ENCODE measurements around the gene CCNE1.
"Not testable (repeated sequence)": the region's sequence is repeated elsewhere in the genome, so short reads cannot be mapped to it uniquely, and the experiment has no call there.

Gene CCNE1

DNA sequence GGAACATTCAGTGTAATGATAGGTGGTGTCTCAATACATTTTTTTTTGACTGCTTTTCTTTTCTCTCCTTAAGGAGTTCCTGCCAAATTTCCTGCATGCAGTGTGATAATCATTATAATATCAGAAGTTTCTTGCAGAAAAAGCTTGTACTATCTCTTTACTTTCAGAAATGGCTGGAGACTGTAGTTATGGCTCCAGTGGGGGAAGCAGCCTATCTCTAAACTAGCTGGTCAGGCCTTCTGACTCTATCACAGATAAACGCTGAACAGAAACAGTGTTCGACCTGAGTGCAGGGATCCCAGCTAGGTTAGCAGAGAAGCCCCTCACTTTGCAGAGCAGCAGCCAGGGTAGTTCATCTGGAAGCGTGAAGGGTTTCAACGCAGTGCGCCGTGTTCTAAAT lies 1.9 kb downstream of the CCNE1 start:
- no peak for DNase-seq (ENCODE audit: low read depth)
- TF ChIP-seq, protein P1, sequence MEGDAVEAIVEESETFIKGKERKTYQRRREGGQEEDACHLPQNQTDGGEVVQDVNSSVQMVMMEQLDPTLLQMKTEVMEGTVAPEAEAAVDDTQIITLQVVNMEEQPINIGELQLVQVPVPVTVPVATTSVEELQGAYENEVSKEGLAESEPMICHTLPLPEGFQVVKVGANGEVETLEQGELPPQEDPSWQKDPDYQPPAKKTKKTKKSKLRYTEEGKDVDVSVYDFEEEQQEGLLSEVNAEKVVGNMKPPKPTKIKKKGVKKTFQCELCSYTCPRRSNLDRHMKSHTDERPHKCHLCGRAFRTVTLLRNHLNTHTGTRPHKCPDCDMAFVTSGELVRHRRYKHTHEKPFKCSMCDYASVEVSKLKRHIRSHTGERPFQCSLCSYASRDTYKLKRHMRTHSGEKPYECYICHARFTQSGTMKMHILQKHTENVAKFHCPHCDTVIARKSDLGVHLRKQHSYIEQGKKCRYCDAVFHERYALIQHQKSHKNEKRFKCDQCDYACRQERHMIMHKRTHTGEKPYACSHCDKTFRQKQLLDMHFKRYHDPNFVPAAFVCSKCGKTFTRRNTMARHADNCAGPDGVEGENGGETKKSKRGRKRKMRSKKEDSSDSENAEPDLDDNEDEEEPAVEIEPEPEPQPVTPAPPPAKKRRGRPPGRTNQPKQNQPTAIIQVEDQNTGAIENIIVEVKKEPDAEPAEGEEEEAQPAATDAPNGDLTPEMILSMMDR (IDR thresholded peaks at IDR 0.05; ENCODE audit: low read length, missing control alignments) = no peak
- no peak overlapping the region for H3K4me3 ChIP-seq (replicated peaks; ENCODE audit: low read depth, low read length)

DNA sequence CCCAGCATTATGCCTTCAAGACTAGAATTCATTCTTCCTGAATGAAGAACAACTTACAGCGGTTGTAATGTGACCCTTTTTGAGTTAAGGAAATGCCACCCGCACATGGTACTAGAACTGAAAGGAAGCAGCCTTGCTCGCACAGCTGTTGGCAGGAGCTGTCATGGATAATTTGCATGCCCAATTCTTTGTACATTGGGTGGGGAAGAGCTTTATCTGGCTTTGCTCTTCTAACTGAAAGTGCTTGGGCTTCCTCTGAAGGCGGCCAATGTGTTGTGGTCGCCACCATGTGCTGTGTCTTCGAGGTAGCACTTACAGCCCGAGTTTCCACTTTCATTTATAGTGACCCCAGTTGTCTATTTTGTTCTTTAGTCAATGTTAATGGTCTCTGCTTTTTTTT lies 3.4 kb downstream of the CCNE1 start:
- TF ChIP-seq, protein P1 (IDR thresholded peaks at IDR 0.05; ENCODE audit: low read length, missing control alignments) = no peak
- DNase-seq (ENCODE audit: low read depth) = no peak

DNA sequence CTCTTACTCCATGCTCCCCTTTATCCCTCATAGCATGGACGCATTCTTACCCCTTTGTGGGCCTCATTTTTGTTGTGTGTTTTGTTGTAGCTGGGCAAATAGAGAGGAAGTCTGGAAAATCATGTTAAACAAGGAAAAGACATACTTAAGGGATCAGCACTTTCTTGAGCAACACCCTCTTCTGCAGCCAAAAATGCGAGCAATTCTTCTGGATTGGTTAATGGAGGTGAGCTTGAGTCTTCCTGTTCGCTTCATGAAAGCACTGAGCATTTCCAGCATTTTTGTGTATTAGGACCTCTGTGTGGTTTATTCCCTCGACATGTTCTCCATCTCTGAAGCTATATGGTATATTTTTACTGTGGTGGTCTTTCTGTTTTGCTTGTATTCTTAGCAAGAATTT lies 5.5 kb downstream of the CCNE1 start:
- H3K4me3 ChIP-seq (replicated peaks; ENCODE audit: low read depth, low read length) = no peak overlapping the region
- TF ChIP-seq, protein P1 (IDR thresholded peaks at IDR 0.05; ENCODE audit: low read length, missing control alignments) = no peak
- DNase-seq (ENCODE audit: low read depth) = no peak

More for the DNA sequence above, 3.4 kb downstream of the CCNE1 start:
- no peak overlapping the region for H3K4me3 ChIP-seq (replicated peaks; ENCODE audit: low read depth, low read length)

DNA sequence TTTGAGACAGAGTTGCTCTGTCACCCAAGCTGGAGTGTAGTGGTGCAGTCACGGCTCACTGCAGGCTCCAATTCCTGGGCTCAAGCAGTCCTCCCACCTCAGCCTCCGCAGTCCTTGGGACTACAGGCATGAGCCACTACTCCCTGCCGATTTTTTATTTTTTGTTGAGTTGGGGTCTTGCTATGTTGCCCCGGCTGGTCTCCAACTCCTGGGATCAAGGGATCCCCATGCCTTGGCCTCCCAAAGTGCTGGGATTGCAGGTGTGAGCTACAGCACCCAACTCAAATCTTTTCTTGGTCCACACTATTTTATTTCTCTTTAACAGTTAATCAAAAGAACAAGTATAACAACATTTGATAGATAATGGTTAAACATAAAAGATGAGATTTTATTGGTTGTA lies 7.5 kb downstream of the CCNE1 start:
- no peak for DNase-seq (ENCODE audit: low read depth)
- no peak overlapping the region for H3K4me3 ChIP-seq (replicated peaks; ENCODE audit: low read depth, low read length)
- TF ChIP-seq, protein P1 (IDR thresholded peaks at IDR 0.05; ENCODE audit: low read length, missing control alignments) = no peak

DNA sequence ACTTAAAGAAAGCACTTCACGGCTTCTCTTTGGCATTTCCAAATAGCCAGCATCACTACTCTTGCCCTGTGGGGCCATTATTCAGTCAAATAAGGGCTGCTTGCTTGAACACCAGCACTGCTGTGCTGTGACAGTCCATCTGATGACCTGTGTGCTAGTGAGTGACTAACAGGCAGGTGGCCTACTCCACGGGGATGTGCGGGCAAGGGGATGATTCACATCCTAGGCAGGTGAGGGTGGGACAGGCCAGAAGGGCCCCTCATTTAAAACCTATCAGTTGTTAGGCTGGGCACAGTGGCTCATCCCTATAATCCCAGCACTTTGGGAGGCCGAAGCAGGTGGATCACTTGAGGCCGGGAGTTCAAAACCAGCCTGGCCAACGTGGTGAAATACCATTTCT lies 8.2 kb downstream of the CCNE1 start:
- TF ChIP-seq, protein P1 (IDR thresholded peaks at IDR 0.05; ENCODE audit: low read length, missing control alignments) = no peak
- no peak for DNase-seq (ENCODE audit: low read depth)
- H3K4me3 ChIP-seq (replicated peaks; ENCODE audit: low read depth, low read length) = no peak overlapping the region

DNA sequence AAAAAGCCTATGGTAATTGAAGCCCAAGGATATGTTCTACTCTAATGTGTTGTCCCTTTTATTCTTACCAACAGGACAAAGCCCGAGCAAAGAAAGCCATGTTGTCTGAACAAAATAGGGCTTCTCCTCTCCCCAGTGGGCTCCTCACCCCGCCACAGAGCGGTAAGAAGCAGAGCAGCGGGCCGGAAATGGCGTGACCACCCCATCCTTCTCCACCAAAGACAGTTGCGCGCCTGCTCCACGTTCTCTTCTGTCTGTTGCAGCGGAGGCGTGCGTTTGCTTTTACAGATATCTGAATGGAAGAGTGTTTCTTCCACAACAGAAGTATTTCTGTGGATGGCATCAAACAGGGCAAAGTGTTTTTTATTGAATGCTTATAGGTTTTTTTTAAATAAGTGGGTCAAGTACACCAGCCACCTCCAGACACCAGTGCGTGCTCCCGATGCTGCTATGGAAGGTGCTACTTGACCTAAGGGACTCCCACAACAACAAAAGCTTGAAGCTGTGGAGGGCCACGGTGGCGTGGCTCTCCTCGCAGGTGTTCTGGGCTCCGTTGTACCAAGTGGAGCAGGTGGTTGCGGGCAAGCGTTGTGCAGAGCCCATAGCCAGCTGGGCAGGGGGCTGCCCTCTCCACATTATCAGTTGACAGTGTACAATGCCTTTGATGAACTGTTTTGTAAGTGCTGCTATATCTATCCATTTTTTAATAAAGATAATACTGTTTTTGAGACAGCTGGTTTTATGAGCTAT lies 12.0 kb downstream of the CCNE1 start:
- no peak for DNase-seq (ENCODE audit: low read depth)
- TF ChIP-seq, protein P1 (IDR thresholded peaks at IDR 0.05; ENCODE audit: low read length, missing control alignments) = no peak
- no peak overlapping the region for H3K4me3 ChIP-seq (replicated peaks; ENCODE audit: low read depth, low read length)

DNA sequence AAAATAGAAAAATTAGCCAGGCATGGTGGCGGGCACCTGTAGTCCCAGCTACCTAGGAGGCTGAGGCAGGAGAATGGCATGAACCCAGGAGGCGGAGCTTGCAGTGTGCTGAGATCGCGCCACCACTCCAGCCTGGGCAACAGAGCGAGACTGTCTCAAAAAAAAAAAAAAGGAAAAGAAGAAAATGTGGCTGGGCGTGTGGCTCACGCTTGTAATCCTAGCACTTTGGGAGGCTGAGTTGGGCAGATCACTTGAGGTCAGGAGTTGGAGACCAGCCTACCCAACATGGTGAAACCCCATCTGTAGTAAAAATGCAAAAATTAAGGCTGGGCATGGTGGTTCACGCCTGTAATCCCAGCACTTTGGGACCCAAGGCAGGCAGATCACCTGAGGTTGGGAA lies 13.5 kb downstream of the CCNE1 start:
- not testable (repeated sequence) for DNase-seq (ENCODE audit: low read depth); H3K4me3 ChIP-seq (replicated peaks; ENCODE audit: low read depth, low read length)
